Measurements from ENCODE around the gene FRMD4A. TPM values are rescaled to one million over a fixed set of nuclear protein-coding genes. Genes with fewer than 3 reads are reported as not detected.

FRMD4A gene
- total RNA-seq, 3 donors from 2014 or later, result 0.46 to 1.4 (median 0.76) TPM

DNA sequence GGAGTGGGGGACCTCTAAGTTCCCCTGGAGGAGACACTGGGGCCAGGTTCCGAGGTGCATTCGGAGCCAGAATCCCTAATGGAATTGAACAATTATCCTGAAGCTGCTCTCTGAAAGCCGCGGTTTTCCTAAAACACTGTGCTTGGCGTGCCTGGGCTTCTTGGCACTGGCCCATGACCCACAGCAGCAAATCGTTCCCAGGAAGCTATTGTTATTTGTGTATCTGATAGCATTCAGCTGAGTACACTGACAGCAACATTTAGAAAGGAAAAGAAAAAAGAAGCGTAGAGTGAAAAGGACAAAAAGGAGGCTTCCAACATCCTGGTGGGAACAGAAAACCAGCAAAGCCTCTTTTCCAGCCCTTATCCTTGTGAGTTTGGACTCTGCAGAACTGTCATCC, 339.8 kb downstream of the FRMD4A start:
- Mint-ChIP-seq H3K36me3 (ENCODE audit: insufficient read depth) (no peaks in the 10 kb centered on the region), H3K4me1 (ENCODE audit: low read depth) (peaks cover 29% of the 10 kb centered on the region), H3K9me3 (no peaks in the 10 kb centered on the region), H3K4me3 (no peak overlapping the region), H3K27me3 (ENCODE audit: low read depth) (no peaks in the 10 kb centered on the region)
- DNase-seq, result no peak
- ATAC-seq, result no peak

DNA sequence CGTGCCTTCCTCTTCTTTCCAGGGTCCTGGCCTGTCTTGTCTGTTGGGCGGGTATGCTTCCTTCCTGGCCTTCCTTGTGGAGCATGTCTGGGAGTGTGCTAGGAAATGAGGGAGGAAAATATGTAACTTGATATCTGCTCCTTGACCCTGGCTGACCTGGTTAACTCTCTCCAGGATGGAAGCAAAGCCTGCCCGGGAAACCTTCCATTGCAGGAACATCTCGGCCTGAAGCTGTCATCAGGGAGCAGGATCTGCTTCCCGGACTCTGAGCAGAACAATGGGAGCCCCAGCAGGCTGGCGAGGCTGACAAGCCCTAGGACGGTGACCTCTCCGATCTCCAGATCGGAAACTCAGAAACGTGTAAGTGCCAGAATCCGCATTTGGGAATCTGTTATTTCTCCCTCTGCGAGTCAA, 340.3 kb downstream of the FRMD4A start:
- Mint-ChIP-seq H3K27me3 (ENCODE audit: low read depth) (no peaks in the 10 kb centered on the region), H3K4me1 (ENCODE audit: low read depth) (peaks cover 29% of the 10 kb centered on the region), H3K9me3 (no peaks in the 10 kb centered on the region), H3K36me3 (ENCODE audit: insufficient read depth) (no peaks in the 10 kb centered on the region), H3K4me3 (no peak overlapping the region)
- no peak for ATAC-seq
- no peak for DNase-seq

DNA sequence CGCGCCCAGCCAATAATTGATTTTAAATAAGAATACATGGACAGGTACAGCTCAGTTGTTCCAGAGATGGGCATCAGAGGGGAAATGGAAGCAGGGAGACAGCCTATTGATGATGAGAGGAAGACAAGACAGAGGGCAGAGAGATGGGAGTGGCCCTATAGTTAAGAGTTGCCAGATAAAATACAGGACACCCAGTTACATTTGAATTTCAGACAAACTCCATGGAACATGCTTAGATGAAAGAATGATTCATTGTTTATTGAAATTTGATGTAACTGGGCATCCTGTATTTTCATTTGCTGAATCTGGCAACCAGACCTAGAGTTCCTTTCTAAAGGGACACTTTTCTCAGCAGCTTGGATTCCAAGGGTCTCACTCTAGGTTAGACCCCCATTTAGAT, 341.1 kb downstream of the FRMD4A start:
- Mint-ChIP-seq H3K4me1 (ENCODE audit: low read depth) (peaks cover 24% of the 10 kb centered on the region), H3K36me3 (ENCODE audit: insufficient read depth) (no peaks in the 10 kb centered on the region), H3K27me3 (ENCODE audit: low read depth) (no peaks in the 10 kb centered on the region), H3K9me3 (no peaks in the 10 kb centered on the region), H3K4me3 (no peak overlapping the region)
- DNase-seq (no peak), ATAC-seq (no peak)

DNA sequence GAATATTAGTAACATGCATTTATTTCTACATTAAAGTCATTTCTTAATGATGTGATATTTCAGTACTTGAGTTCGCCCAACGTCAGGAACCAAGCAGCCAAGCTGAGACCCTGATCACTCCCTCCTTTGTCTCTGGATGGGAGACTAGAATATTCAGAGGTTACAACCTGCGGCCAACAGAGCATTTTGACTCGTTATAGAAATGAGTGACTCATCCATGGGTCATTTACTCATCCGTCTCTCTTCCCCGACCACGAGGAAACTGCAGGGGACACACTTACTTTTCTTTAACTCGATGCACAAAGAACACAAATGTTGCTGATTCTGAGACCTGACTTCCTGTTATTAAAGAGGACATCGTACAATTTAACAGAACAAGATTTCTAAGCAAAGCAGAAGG, 343.3 kb downstream of the FRMD4A start:
- DNase-seq (no peak), ATAC-seq (peak; percentile 36 to 41)
- peaks cover 17% of the 10 kb centered on the region for H3K4me1 Mint-ChIP-seq (ENCODE audit: low read depth)
- H3K4me3 Mint-ChIP-seq, result no peak overlapping the region
- H3K36me3 Mint-ChIP-seq (ENCODE audit: insufficient read depth), result no peaks in the 10 kb centered on the region
- no peaks in the 10 kb centered on the region for H3K27me3 Mint-ChIP-seq (ENCODE audit: low read depth)
- H3K9me3 Mint-ChIP-seq, result no peaks in the 10 kb centered on the region

DNA sequence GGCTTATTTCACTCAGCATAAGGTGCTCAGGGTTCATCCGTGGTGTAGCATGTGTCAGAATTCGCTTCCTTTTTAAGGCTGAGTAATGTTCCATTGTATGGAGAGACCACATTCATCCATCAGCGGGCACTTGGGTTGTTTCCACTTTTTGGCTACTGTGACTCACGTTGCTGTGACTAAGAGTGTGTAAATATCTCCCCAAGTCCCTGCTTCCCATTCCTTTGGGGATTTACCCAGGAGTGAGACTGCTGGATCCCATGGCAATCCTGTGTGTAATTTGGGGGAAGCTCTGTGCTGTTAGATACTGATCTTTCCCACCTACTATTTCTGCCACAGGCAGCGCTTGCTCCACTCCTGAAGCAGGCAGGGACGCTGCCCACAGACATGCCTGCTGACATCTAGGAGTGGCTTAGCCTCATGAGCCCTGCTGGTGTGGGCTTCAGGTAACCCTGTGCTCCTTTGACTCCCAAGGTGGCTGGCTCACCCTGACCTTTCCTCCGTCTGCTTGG, 346.0 kb downstream of the FRMD4A start:
- no peaks in the 10 kb centered on the region for H3K36me3 Mint-ChIP-seq (ENCODE audit: insufficient read depth)
- H3K27me3 Mint-ChIP-seq (ENCODE audit: low read depth), result no peaks in the 10 kb centered on the region
- H3K4me3 Mint-ChIP-seq, result no peak overlapping the region
- no peak for DNase-seq
- H3K4me1 Mint-ChIP-seq (ENCODE audit: low read depth), result peaks cover 17% of the 10 kb centered on the region
- no peaks in the 10 kb centered on the region for H3K9me3 Mint-ChIP-seq
- ATAC-seq, result peak; percentile 38 to 46

DNA sequence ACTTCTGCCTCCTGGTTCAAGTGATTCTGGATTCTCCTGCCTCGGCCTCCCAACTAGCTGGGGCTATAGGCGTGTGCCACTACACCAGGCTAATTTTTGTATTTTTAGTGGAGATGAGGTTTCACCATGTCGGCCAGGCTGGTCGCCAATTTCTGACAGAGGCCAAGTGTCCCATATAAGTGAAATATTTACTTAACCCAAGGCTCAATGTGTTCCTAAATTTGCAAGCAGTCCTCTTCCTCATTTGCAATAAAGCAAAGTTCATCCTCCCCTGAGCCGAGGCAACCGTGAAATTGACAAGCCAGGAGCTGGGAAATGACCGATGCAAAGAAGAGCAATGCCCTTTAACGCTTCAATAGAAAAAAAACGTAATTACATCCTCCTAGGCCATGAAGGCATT, 347.7 kb downstream of the FRMD4A start:
- no peak for DNase-seq
- Mint-ChIP-seq H3K36me3 (ENCODE audit: insufficient read depth) (no peaks in the 10 kb centered on the region), H3K4me1 (ENCODE audit: low read depth) (peaks cover 12% of the 10 kb centered on the region), H3K9me3 (no peaks in the 10 kb centered on the region), H3K27me3 (ENCODE audit: low read depth) (no peaks in the 10 kb centered on the region), H3K4me3 (no peak overlapping the region)
- no peak for ATAC-seq

DNA sequence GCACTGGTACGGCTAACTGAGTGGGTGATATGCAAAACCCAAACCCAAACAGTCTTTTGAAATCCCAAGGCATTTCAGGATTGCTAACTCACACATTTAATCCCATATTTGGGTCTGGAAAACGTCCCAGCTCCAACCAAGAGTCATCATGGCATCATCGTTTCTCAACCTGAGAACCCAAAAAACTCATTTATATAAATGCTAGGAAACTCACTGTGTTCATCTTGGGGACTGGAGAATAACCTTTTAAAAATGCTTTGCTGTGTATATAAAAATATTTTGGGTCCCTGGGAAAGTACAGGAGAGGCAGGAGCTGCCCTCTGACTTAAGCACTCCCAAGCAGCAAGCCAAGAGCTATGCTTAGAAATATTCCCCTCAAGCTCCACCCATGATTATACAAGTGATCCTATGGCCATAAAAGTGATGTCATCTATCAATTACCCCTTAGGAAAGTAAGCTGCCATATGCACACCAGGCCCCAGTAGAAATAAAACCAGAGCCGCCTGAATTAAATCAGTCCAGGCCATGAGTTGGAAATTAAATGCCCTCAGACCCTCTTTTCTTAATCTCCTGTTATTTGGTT, 352.1 kb downstream of the FRMD4A start:
- Mint-ChIP-seq H3K27me3 (ENCODE audit: low read depth) (no peaks in the 10 kb centered on the region), H3K4me3 (no peak overlapping the region), H3K36me3 (ENCODE audit: insufficient read depth) (no peaks in the 10 kb centered on the region), H3K4me1 (ENCODE audit: low read depth) (no peaks in the 10 kb centered on the region), H3K9me3 (no peaks in the 10 kb centered on the region)
- ATAC-seq (no peak), DNase-seq (no peak)

DNA sequence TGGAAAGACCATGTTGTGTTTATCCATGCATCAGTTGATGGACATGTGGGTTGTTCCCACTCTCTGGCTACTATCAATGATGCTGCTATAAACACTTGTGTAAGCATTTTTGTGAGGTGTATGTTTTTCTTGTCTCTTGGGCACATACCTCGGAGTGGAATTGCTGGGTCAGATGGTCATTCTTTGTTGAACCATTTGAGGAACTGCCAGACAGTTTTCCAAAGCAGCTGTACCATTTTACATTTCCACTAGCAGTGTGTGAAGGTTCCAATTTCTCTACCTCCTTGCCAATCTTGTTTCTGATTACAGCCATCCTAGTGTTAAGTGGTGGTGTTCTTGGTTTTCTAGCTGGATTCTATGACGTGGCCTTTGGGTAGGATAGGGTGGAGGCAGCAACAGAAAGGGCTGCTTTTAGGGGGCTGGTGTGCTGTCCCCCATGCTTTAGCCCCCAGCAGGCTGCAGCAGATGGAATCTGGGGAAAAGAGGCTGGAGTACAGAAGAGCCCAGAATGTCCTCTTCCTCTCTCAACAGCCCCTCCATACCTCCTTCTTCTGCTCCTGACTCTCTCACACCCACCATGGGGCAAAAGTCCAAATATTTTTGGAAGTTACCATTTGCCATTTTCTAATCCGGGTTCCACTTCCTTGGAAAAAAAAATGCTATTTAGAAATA, 352.7 kb downstream of the FRMD4A start:
- H3K9me3 Mint-ChIP-seq, result no peaks in the 10 kb centered on the region
- no peaks in the 10 kb centered on the region for H3K36me3 Mint-ChIP-seq (ENCODE audit: insufficient read depth)
- H3K4me3 Mint-ChIP-seq, result no peak overlapping the region
- no peak for ATAC-seq
- DNase-seq, result no peak
- H3K4me1 Mint-ChIP-seq (ENCODE audit: low read depth), result no peaks in the 10 kb centered on the region
- no peaks in the 10 kb centered on the region for H3K27me3 Mint-ChIP-seq (ENCODE audit: low read depth)

DNA sequence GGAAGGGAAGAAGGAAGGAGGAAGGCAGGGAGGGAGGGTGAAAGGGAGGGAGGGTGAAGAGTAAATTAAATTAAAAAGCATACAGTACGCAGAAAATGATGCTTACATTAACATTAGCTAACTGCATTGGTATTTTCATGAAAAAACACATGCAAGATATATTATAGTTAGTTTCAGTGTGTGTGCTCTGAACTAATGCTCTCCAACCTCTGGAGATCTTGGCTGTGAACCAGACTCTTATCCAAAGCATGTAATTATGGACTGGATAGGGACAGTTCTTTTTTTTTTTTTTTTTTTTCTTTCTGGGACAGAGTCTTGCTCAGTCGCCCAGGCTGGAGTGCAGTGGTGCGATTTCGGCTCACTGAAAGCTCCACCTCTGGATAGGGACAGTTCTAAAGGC, 357.0 kb downstream of the FRMD4A start:
- DNase-seq, result no peak
- Mint-ChIP-seq H3K4me3 (no peak overlapping the region), H3K27me3 (ENCODE audit: low read depth) (no peaks in the 10 kb centered on the region), H3K9me3 (no peaks in the 10 kb centered on the region), H3K4me1 (ENCODE audit: low read depth) (peaks cover 2% of the 10 kb centered on the region), H3K36me3 (ENCODE audit: insufficient read depth) (no peaks in the 10 kb centered on the region)
- no peak for ATAC-seq

DNA sequence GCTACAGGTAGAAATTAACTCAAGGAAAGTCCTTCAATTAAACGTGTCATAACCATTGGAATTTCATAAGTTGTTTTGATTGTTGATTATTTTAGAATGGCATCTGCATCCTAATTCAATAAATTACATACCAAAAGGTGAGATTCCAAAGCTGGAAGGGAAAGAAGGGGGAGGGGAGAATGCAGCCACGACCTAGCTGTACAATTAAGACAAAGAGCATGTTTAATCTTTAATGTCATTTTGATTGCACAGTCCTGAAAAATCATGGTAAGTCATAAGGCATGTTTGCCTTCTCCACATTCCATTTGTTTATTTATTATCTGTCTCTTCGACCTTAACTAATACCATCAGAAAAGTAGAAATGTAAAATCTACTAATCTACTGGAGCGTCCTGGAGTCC, 358.1 kb downstream of the FRMD4A start:
- Mint-ChIP-seq H3K4me3 (no peak overlapping the region), H3K4me1 (ENCODE audit: low read depth) (peaks cover 2% of the 10 kb centered on the region)
- no peak for ATAC-seq

DNA sequence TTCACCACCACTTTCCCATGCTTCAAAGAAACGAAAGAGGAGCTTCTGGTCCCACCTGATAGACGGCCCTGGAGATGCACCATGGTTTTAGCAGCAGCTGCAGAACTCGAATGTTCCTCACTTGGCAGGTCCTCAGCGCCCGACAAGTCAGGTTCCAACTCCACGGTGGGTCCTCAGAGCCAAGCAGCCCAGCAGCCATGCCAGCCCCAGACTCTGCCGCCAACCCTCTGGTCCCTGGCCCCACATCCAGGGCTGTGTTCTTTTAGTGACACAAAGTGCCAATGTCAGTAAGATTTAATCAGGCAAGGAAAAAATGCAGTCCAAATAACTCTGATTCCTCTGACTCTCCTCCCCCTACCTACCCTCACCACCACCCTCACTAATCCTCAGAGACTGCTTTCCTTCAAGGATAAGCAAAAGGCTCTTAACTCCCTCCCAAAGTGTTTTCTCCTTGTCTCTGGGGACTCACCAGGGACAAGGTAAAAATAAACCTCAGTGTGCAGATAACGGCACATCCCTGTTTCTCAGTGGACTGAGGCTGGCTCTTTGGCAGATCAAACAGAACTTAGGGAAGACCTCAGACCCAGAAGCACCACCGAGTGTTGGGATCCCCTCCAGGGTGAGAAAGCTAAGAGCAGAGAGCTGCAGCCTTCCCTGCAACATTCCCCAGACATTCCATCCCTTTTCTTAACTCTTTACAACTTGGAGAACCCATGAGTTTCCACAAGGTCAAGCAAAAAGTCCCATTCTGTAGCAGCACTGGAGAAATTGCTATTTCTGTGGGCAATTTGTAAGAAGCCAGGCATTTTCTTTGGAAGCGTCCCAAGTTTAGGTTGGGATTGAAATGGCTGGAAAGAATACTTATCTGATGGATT, 358.9 kb downstream of the FRMD4A start:
- Mint-ChIP-seq H3K4me1 (ENCODE audit: low read depth) (peaks cover 2% of the 10 kb centered on the region), H3K27me3 (ENCODE audit: low read depth) (peaks cover 3% of the 10 kb centered on the region), H3K36me3 (ENCODE audit: insufficient read depth) (no peaks in the 10 kb centered on the region), H3K4me3 (no peak overlapping the region), H3K9me3 (no peaks in the 10 kb centered on the region)
- ATAC-seq (no peak), DNase-seq (no peak)

More for the DNA sequence above, 358.1 kb downstream of the FRMD4A start:
- H3K36me3 Mint-ChIP-seq (ENCODE audit: insufficient read depth), result no peaks in the 10 kb centered on the region
- peaks cover 3% of the 10 kb centered on the region for H3K27me3 Mint-ChIP-seq (ENCODE audit: low read depth)
- H3K9me3 Mint-ChIP-seq, result no peaks in the 10 kb centered on the region
- no peak for DNase-seq

DNA sequence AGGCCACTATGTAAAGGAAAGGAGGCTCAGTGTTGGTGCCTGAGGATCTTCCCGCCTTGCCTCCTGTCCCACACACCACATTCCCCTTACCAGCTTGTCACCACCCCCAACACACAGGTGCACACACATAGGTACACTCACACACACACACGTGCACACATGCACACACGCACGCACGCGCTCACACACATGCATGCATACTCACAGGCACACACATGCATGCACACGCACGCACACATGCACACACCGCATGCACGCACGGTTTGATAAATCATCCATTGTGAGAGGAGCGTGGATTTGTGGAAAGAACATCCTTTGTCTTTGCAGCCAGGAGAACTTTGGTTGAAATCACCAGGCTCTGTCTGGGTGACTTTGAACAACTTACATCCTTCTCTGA, 359.8 kb downstream of the FRMD4A start:
- no peak for ATAC-seq

DNA sequence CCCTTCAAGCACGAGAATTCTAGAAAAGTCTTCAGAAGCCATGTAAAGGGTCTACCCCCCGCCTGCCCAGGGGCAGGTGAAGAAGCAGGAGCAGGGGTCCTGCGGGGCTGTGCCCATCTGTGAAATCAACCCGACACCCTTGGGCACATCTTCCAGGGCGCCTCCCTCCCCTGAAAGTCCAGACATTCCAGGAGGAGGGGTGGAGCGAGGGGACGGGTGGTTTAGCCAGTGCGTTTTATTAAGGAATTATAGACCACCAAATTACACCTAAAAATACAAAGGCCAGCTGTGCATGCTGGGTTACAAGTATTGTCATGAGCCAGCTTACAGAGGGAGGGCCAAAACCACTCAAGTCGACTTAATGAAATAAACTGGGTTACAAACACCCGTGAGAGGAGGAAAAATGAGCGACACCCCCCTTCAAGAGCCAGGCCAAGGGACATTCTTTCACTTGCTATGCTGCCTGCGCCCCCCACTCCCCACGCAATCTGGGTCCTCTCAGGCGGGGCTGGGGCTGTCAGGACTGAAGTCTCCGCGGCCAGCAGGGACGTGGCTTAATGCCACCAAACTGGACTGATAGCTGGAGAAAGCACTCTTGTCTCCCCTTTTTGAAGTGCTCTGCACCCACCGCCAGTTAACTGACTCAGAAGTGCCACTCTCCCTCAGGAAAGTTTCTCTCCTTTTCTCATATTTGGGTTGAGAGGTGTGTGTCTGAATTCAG, 360.3 kb downstream of the FRMD4A start:
- no peak for DNase-seq
- Mint-ChIP-seq H3K4me3 (no peak overlapping the region), H3K9me3 (no peaks in the 10 kb centered on the region), H3K27me3 (ENCODE audit: low read depth) (peaks cover 3% of the 10 kb centered on the region), H3K4me1 (ENCODE audit: low read depth) (peaks cover 2% of the 10 kb centered on the region), H3K36me3 (ENCODE audit: insufficient read depth) (no peaks in the 10 kb centered on the region)
- no peak for ATAC-seq

More for the DNA sequence above, 359.8 kb downstream of the FRMD4A start:
- no peaks in the 10 kb centered on the region for H3K9me3 Mint-ChIP-seq
- DNase-seq, result no peak
- no peak overlapping the region for H3K4me3 Mint-ChIP-seq
- H3K4me1 Mint-ChIP-seq (ENCODE audit: low read depth), result peaks cover 2% of the 10 kb centered on the region
- peaks cover 3% of the 10 kb centered on the region for H3K27me3 Mint-ChIP-seq (ENCODE audit: low read depth)
- no peaks in the 10 kb centered on the region for H3K36me3 Mint-ChIP-seq (ENCODE audit: insufficient read depth)

DNA sequence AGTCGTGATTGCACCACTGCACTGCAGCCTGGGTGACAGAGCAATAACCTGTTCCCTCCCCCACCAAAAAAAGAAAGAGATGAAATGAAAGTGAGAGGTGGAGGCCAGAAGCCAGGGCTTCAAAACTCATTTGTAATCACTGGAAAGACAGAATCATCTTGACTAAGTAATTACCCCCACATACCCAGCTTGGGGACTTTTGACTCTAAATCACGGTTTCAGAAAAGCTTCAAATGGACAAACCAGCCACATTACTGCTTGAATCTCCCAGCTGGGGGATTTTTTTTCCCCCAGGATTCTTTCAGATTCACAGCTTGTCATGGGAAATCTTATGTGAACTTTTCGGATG, 361.0 kb downstream of the FRMD4A start:
- H3K36me3 Mint-ChIP-seq (ENCODE audit: insufficient read depth), result no peaks in the 10 kb centered on the region
- DNase-seq (no peak), ATAC-seq (peak; percentile 86)
- no peaks in the 10 kb centered on the region for H3K9me3 Mint-ChIP-seq
- H3K4me3 Mint-ChIP-seq, result no peak overlapping the region
- H3K27me3 Mint-ChIP-seq (ENCODE audit: low read depth), result peaks cover 3% of the 10 kb centered on the region
- peaks cover 2% of the 10 kb centered on the region for H3K4me1 Mint-ChIP-seq (ENCODE audit: low read depth)
